Measurements from ENCODE around the gene TFEB.

- no peak for TF ChIP-seq CTCF (conservative IDR thresholded peaks at IDR 0.05 in 1 of 2, IDR thresholded peaks at IDR 0.05 in 1 of 2; ENCODE audit: low read depth in 1 of 2, low read length in 2 of 2)
- TF ChIP-seq EZH2 (IDR thresholded peaks at IDR 0.05; ENCODE audit: low read length, missing control alignments): no peak
Measured at GRCh38 chr6:41713159-41713649, 22.2 kb downstream of the TFEB start.
